K562 (cell line): Measurements from ENCODE around the gene BNIP2.

Experiments used
- EZH2 ChIP-seq: IDR thresholded peaks from 2 replicates; pipeline ENCODE4 v1.6.1; 2012; ENCODE audit warnings: low read depth, mild to moderate bottlenecking, inconsistent platforms, low read length, borderline replicate concordance
- MYC ChIP-seq, 2 experiments: fragments of 250-450 bp in 1 of 2; sonication (Bioruptor Pico) in 1 of 2; IDR thresholded peaks; 2 replicates each; pipeline versions ENCODE4 v1.5.1 to v1.6.1; 2012 to 2021; ENCODE audit warnings: low read depth in 2 of 2, borderline replicate concordance in 1 of 2, improper control_type of control experiment in 1 of 2, low read length in 1 of 2, mild to moderate bottlenecking in 1 of 2, moderate library complexity in 1 of 2
- RBFOX2 ChIP-seq: fragments of 200-400 bp; formaldehyde crosslinking; IDR thresholded peaks from 2 replicates; pipeline ENCODE4 v1.6.1; 2017; ENCODE audit warnings: low read depth, mild to moderate bottlenecking, low read length, moderate library complexity
- ZNF217 ChIP-seq: sonication (generic); formaldehyde crosslinking; IDR thresholded peaks from 2 replicates; pipeline ENCODE4 v1.8.0; 2022; ENCODE audit warnings: mild to moderate bottlenecking, missing genetic modification reagents
- TF ChIP-seq, protein P1 (sequence below): sonication (generic); formaldehyde crosslinking; IDR thresholded peaks from 2 replicates; pipeline ENCODE4 v1.5.0; 2020; ENCODE audit warnings: missing genetic modification reagents

DNA sequence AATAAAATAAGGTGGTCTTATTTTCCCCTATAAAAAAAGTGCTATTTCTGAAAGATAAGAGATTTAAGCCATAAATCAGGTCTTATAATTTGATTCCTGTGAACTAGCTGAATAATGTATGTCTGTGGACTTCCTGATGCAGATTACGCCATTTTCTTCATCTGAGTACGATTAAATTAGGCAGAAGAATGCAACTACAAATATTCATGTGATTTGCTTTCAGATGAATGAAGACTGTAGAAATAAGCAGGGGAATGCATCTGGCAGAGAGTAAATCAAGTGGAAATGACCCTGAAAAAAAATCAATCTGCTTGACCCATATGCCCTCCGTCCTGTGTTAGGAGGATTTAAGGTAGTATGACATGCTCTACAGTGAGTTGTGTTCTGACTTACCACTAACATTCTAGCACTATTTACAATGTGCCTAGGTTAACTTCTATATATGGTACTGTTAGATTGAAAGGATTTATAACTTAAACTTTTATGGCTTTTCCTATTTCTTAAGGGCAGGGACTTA lies 14.7 kb downstream of the BNIP2 start:
- TF ChIP-seq RBFOX2 (no peak), MYC (IDR thresholded peaks at IDR 0.05; ENCODE audit: low read depth, low read length) (no peak), MYC (CRISPR knock-in tag; IDR thresholded peaks at IDR 0.05; ENCODE audit: borderline replicate concordance, low read depth) (no peak), EZH2 (no peak), ZNF217 (no peak)
- TF ChIP-seq, protein P1, sequence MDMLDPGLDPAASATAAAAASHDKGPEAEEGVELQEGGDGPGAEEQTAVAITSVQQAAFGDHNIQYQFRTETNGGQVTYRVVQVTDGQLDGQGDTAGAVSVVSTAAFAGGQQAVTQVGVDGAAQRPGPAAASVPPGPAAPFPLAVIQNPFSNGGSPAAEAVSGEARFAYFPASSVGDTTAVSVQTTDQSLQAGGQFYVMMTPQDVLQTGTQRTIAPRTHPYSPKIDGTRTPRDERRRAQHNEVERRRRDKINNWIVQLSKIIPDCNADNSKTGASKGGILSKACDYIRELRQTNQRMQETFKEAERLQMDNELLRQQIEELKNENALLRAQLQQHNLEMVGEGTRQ: no peak
